Renal cortex interstitium (tissue), 11 donors: Measurements from ENCODE around the gene GPC6. TPM values are rescaled to one million over a fixed set of nuclear protein-coding genes. Genes with fewer than 3 reads are reported as not detected.

ENCODE experiments used
- DNase-seq, 11 donors: peaks; one replicate each; pipeline ENCODE4 v3.0.0-alpha.2; 2013; ENCODE audit warnings: low read depth in 9 of 11, low spot score in 4 of 11; ENCODE audit errors: extremely low read depth in 1 of 11
- polyA plus RNA-seq, 3 donors: library from polyadenylated mRNA; unstranded; fragments of 120-200 nt; gene quantifications; one replicate each; pipeline ENCODE4 v1.2.1, GENCODE V29; 2013; ENCODE audit not compliant: insufficient read length in 3 of 3

Gene GPC6
- polyA plus RNA-seq, 3 donors, result 54.1 to 67.2 (median 57.5) TPM

DNA sequence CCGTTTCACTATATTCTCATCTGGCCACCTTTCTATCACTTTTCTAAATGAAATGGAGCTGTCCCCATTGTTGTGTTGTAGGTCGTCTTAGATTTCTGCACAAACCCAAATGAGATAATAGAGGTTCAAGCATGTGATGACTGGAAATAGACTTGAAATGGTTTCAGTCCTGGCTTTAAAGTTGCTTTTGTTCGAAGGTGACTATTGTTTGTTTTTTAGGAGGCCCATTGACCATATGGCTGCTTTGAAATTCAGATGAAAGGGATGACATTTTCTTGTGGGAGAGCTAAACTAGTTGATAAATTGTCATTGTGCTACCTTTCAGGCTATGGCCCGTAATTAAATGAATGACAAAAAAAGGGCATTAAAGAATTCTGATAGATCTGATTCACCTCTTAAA lies 583.7 kb downstream of the GPC6 start:
- no peak for DNase-seq

DNA sequence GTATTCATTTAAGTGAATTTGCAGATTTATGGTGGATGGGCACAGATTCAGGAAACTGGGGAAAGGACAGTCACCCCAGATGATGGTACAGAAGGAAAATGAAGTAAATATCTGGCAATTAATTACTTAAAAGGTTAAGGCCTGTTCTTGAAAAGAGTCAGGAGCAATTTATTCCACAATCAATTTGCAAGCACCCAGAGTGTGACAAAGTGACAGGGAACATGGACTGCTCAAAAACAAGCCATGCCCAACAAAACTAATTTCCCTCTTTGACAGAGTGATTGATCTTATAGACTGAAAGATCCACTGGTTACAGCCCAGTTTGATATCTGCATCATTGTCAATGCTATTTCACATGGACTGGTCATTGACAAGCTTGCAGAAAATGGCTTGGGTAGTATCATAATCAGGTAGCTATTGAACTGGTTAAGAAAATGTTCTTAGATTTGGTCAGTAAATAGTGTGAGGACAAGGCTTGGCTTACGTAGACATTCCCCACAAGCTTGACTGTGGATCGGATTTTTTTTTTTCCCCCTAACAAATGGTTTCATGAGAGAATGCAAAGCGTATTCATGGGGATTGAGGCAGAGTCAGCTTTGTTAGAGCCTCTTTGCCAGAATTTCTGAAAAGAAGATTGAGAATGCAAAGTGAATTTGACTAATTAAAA lies 584.6 kb downstream of the GPC6 start:
- DNase-seq, result no peak

DNA sequence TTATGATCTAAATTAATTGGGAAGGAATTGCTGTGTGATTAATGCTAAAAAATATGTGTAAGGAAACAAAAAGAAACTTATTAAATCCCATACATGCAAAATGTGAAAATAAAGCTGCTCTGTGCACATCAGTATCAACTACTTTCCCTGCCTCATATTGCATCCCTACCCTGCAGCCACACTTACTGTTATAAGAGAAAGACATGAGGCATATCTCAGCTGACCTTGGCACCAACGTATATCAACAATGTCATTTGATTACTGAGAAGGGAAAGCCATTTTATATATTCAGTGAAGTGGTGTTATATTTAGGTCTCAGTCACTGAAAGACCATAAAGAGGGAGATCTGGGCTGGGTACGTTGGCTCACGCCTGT lies 585.1 kb downstream of the GPC6 start:
- DNase-seq, result no peak

DNA sequence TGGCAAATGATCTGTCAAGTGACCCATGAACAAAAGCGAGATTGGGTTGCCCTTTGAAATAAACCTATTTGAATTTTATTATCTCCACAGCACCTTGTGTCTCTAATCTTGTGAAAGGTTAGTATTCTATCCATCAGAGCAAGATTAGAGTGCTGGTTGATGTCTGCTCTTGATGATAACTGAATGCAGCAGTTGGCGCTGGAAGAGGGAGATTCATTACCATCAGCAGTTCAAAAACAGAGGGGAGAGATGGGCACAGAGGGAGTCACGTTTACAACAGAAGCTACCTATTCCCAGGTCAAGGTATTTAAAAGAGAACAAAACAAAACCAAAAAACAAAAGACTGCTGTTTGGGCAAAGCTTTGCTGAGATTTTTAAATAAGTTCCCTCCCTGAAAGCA lies 588.1 kb downstream of the GPC6 start:
- no peak for DNase-seq

DNA sequence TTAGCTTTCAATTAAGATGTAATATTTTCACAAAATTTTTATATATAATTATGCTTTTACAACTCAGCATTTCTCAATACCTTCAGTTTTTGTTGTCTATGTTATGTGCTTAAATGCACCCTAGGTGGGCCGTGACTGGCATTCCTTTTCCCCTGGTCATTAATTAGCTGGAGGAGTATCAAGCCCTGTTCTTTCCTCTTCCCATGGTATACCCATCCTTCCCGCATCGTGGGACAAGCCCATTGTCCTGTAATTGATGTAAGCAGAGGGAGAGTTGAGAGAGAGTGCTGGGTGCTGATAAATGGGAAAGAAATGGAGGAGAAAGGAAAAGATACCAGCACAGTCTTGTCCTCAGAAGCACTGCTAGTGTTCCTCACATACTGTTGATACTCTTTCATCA lies 591.7 kb downstream of the GPC6 start:
- DNase-seq, result no peak

DNA sequence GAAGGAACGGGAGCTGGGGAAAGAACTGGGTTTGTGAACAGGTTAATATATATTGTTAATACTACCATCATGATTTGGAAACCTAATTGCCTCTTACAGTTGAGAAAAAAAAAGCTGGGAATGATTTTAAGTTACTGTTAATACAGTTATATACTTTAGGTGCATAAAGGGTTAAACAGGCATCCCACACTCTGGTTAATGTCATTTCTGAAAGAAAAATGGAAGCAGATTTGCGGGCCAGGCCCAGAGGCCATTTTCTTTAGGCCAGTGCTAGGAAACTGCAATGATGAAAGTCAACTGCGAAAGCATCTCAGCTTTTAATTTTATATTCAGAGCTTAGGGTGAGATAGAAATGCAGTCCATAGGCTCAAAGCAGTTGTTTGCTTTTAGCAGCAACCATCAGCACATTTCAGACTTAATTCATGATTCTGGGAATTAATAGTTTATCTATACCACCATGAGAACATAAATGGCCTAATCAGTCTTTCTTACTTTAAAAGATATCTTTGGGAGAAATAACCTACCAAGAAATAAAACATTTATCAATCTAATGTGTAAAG lies 592.8 kb downstream of the GPC6 start:
- DNase-seq, result no peak

DNA sequence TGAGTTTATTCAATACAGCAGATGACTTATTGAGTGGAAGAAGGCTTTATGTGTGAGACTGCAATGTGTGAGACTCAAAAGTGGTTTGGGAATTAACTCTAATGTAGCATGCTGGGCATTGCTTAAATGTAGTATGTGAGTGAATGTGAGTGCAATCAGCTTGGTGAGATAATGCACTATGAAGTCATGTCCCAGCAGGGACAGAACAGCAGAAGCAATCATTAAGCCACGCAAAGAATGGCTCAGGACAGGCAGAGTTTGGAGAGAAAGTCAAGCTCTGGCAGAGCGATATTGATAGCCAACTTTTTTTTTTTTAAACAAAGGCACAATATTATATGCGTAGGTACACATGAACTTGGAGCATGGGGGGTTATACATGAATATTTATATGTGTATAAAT lies 597.7 kb downstream of the GPC6 start:
- no peak for DNase-seq

DNA sequence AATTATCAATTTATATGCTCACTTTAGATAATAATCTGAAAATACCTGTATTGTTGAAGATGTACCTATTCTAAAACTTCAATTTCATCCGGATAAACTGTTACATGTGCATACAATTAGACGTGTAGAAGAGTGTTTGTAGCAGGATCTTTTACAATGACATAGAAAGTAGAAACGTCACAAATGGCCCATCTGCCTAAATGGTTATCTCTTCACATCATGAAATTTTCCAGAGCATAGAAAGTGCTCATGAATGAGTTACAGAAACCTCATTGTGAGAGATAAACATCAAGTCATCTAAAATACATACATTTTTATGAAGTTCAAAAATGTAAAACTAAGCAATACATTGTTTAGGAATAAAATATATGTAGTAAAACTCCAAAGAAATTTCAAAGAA lies 607.4 kb downstream of the GPC6 start:
- no peak for DNase-seq

DNA sequence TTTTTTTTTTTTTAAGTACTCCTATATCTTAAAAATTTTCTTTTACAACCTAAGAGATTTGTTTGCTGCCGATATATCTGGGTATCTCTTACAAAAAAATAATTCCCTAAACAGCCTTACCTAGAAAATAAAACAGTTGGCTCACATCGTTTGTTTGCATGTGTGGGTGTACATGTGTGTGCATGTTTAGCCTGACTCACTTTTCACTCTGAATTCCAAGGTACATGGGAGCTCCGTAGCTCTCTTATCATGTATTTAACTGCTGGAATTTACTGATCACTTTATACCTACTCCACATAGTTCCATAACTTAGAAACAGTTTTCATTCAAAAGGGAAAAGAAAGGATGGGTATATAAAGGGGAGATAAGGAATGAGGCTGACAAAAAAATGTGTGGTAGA lies 616.5 kb downstream of the GPC6 start:
- no peak for DNase-seq

DNA sequence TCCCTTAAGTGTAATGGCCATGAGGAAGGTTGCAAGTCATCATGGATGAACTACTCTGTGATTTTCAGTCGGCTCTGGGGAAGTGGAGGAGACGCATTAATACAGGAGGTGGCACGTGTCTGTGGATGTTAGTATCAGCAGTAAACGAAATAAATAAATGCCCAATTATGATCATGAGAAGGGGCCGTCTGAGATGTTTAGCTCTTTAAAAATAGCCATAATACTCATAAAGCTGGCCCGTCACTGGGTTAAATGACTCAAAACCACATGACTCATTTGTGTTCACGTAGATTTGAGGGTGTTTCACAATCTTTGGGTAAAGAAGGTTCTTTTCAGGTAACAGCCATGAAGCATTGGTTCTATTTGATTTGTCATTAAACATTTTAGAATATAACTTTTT lies 620.6 kb downstream of the GPC6 start:
- DNase-seq, result no peak

DNA sequence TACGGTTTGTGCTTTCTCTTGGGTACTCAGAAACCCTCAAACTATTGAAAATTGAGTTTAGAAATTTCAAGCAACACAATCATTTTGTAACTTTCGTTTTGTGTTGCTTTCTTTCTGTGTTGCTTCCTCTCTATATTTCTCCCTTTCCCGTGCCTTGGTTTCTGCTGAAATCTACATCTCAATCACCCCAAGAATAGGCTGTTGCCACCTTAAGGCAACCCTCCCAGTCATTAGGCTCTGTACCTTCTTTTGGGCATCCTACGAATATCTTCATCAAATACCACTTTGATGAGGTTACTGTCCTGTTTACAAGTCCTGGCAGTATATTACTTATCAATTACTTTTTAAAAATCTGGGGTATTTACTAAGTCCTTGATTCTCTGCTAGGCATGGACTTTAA lies 621.6 kb downstream of the GPC6 start:
- DNase-seq, result no peak

DNA sequence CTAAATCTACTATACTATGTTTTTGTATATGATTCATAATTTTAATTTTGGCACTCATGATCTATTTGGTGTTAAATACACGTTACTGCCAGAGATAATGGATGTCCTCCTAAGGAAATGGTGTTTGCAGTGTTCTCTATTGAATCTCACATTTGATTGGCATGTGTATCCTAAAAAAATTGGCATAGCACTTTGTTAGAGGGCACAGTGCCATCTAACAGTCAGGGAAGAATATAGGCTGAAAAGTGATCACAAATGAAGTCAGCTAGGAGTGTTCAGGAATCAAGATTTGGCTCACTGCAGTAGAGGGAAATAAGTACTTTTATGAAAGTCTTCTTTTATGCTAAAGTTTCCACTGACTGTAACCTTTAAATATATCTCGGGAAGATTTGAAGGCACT lies 624.6 kb downstream of the GPC6 start:
- no peak for DNase-seq

DNA sequence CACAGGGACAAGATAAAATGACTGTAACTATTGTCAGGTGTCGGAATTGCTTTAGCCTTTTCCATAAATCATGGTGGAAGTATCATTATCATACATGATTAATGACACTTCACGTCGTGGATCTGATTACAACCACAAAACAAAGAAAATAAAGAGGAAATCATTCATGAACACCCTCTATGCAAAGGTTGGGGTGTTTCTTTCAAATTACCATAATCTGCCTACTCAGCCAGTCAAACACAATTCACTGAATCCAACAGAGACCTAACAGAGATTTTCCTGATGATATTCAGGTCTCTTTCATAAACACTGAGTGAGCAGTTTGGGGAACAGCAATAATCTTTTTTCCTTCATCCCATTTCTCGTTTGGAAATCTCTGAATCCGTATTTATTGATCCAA lies 627.3 kb downstream of the GPC6 start:
- no peak for DNase-seq

DNA sequence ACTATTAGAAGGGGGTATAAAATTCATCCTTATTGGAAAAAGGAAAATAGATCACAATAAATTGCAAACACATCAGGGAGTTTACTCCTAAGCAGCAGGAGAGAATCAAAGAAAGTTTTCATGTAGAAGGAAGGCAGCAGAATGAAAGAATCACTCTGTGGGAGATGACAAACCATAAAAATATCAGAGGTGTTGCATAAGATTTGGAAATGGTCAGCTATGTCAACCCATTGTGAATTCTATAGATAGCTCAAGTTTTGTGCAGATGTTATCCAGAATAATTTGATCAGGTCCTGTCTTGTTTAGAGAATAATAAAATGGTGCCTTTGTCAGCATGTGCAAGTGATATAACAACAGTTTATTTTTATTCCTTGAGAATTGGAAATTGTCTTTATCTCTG lies 630.5 kb downstream of the GPC6 start:
- no peak for DNase-seq

DNA sequence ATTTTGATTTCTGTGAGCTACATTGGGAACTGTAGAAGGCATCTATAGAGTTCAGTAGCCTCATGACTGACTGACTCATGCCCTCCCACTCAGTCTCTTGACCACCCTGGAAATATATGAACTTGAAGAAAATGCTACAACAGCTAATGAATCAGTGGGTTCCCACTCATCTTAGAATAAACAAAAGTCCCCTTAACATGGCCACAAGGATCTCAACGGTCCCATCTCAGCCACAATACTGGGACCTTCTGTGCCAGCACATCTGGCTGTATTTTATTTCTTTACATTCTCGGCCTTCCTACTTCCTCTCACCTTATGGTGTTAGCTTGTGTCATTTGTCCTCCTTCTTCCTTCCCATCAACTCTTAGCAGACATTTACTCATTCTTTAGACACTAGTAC lies 633.1 kb downstream of the GPC6 start:
- DNase-seq, result no peak

DNA sequence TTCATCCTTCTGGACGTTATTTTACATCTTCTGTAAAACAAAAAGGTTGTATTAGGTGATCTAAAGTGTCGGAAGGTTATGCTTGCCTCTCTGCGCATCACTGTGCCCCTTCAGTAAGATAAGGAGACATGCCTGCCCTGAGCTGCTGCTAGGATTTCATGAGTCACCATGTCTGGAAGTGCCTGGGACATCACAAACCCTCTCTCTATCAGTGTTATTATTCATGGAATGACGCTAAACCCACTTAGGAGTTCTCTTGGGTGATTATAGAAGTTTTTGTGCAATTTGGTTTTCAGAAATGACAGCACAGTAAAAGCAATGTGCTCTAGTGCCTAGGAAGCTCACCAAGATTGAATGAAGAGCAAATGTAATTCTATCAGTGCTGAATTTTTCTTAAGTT lies 635.2 kb downstream of the GPC6 start:
- DNase-seq, result no peak

DNA sequence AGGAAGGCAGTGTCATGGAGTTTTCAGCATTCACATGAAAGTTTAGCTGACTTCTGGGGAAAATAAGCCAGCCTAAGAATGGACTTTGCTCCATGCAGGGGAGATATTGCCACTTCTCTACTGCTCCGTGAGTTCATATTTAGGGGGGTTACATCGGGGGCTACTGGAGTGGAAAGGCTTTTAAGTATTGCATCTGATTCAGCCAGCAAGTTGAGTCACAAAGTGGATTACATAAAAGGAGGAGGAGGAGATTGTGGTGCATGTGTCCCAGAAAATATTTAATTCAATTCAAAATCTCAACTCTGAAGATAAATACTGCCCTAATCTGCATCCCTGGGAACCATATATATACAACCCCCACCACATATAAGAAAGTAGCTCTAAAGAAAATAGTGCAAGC lies 635.7 kb downstream of the GPC6 start:
- no peak for DNase-seq

DNA sequence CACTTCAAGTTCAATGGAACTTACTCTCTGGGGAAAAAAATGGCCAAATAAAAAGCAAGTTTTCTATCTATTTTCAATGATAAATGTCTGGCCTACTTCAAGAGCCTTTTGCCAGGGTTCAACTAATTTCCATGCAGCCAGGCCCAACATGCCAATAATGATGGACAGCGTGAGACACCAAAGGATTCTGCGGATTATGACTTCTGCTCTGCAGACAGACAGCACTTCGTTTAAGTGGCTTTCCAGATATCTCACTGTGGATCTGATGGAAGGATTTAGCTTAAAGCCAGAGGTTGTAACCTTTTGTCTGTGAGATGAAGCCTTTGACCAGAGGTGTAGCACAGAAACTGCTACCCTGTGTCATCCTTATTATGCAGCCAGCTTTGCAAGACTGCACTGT lies 638.6 kb downstream of the GPC6 start:
- DNase-seq, result no peak

DNA sequence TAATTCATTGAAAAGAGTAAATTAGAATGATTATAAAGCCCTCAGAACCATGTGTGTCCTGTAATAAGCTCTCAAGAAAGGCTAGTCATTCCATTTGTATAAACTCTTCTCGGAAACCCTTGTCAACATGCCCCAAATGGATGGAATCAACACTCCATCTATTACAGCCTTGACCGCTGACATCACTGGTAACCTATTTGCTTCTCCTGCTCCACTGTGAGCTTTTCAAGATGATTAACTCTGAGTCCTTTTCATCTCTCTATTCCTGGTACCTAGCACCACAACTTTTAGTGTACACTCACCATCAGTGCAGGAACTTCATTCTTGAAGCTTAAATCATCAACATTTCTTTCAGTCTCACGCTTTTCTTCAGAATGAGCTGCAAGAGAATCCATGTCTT lies 640.9 kb downstream of the GPC6 start:
- DNase-seq, result no peak

DNA sequence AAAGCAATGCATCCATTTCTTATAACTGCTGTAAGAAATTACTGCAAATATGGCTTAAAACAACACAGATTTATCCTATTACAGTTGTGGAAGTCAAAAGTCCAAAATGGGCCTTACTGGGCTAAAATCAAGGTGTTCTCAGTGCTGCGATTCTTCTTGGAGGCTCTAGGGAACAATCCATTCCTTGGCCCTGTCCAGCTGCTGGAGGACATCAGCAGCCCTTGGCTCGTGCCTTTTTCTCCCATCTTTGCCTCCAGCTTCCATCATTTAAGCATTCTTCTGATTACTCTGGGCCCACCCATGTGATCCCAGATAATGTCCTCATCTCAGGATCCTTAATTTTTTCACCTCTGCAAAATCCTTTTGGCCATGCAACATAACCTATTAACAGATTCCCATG lies 645.8 kb downstream of the GPC6 start:
- no peak for DNase-seq

DNA sequence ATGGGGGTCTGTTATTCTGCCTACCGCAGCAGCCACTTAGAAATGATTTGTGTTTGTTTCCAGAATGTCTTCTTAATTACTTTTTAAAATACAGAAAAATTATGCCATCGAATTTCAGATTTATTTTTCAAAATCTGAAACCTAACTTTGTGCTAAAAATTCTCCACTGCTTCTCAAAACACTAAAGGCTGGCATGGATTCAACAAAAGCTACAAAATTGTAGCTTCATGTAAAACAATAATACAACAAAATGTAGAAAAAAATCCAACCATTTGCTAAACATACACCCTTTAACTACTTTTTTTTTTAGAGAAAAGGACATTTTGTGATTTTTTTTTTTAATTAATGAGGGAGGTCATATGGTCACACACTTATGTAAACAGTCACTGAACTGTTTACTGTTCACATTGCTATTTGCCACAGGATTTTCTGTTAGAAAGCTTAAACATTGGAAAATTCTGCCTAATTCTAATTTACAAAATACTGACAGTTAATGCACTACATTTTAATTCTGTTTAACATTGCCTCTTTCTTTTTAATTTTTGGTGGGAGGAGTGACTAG lies 646.3 kb downstream of the GPC6 start:
- DNase-seq, result no peak
